HEK293 (cell line): ENCODE data around the gene FANCC.
A peak's percentile ranks its signal among the peaks of the same experiment; 100 is the strongest.

Experiments
- CTCF ChIA-PET: fragments of 350-600 bp; formaldehyde crosslinking; extraction: SDS; loops from one replicate; lab custom pipeline; 2021; ENCODE audit warnings: antibody characterized with exemption; lab: Yijun Ruan, JAX
- POLR2A ChIA-PET: fragments of 300-600 bp; formaldehyde crosslinking; extraction: SDS; loops from one replicate; lab custom pipeline; 2020; ENCODE audit warnings: antibody characterized with exemption, inconsistent platforms; lab: Yijun Ruan, JAX
- H3K27ac ChIP-seq: fragments of 200-500 bp; sonication (Bioruptor generic); 2 replicates; pipeline ENCODE4 v1.5.1; 2014; ENCODE audit warnings: low read depth, low read length, control low read depth, inconsistent platforms; ENCODE audit errors: extremely low read depth
- H3K36me3 ChIP-seq, 2 experiments: fragments of 200-500 bp in 1 of 2; sonication (Bioruptor generic) in 1 of 2; 1 replicate in 1 of 2; 2 replicates in 1 of 2; pipeline ENCODE4 v1.5.1; 2014 to 2017; ENCODE audit warnings: inconsistent platforms in 2 of 2, low read length in 2 of 2; ENCODE audit not compliant: control insufficient read depth in 2 of 2, insufficient read depth in 1 of 2
- H3K4me1 ChIP-seq: fragments of 200-500 bp; sonication (Bioruptor generic); 2 replicates; pipeline ENCODE4 v1.5.1; 2014; ENCODE audit warnings: mild to moderate bottlenecking, low read length, inconsistent platforms; ENCODE audit not compliant: control insufficient read depth, insufficient read depth
- H3K4me3 ChIP-seq: 2 replicates; pipeline ENCODE4 v1.5.1; 2011; ENCODE audit warnings: low read depth, mild to moderate bottlenecking, control low read depth, low read length, moderate library complexity
- H3K9me3 ChIP-seq: fragments of 200-500 bp; sonication (Bioruptor generic); 2 replicates; pipeline ENCODE4 v1.5.1; 2014; ENCODE audit warnings: low read depth, low read length, inconsistent platforms; ENCODE audit not compliant: control insufficient read depth, insufficient read depth
- BCL6B ChIP-seq: fragments of 450-650 bp; formaldehyde crosslinking; IDR thresholded peaks from 2 replicates; pipeline ENCODE4 v1.5.1; 2017; ENCODE audit warnings: missing biosample characterization, missing genetic modification characterization
- PRDM6 ChIP-seq: fragments of 450-650 bp; formaldehyde crosslinking; IDR thresholded peaks from 2 replicates; pipeline ENCODE4 v1.5.1; 2017; ENCODE audit warnings: missing biosample characterization, missing genetic modification characterization
- SALL2 ChIP-seq: fragments of 450-650 bp; formaldehyde crosslinking; IDR thresholded peaks from 2 replicates; pipeline ENCODE4 v1.5.0; 2017; ENCODE audit warnings: missing biosample characterization, mild to moderate bottlenecking, missing genetic modification characterization, borderline replicate concordance
- SETDB1 ChIP-seq: IDR thresholded peaks from one replicate; pipeline ENCODE4 v1.6.1; 2017; ENCODE audit warnings: mild to moderate bottlenecking, low read length, moderate library complexity, mixed read lengths; ENCODE audit not compliant: insufficient read length
- ZIC2 ChIP-seq: fragments of 450-650 bp; formaldehyde crosslinking; IDR thresholded peaks from 2 replicates; pipeline ENCODE4 v1.5.1; 2016; ENCODE audit warnings: missing biosample characterization, missing genetic modification characterization
- ZNF112 ChIP-seq: fragments of 450-650 bp; formaldehyde crosslinking; IDR thresholded peaks from 2 replicates; pipeline ENCODE4 v1.5.0; 2017; ENCODE audit warnings: missing biosample characterization, missing genetic modification characterization
- ZNF138 ChIP-seq: fragments of 450-650 bp; formaldehyde crosslinking; IDR thresholded peaks from 2 replicates; pipeline ENCODE4 v1.5.1; 2016; ENCODE audit warnings: missing biosample characterization, missing genetic modification characterization, borderline replicate concordance
- ZNF19 ChIP-seq: fragments of 450-650 bp; formaldehyde crosslinking; IDR thresholded peaks from 2 replicates; pipeline ENCODE4; 2016; ENCODE audit warnings: missing biosample characterization, missing genetic modification characterization, low read depth
- ZNF2 ChIP-seq: fragments of 450-650 bp; formaldehyde crosslinking; IDR thresholded peaks from 2 replicates; pipeline ENCODE4 v1.5.1; 2016; ENCODE audit warnings: missing biosample characterization, missing genetic modification characterization
- ZNF335 ChIP-seq: fragments of 450-650 bp; formaldehyde crosslinking; conservative IDR thresholded peaks from 2 replicates; pipeline ENCODE4 v1.5.1; 2016; ENCODE audit warnings: missing biosample characterization, missing genetic modification characterization
- ZNF518A ChIP-seq: fragments of 450-650 bp; formaldehyde crosslinking; conservative IDR thresholded peaks from 2 replicates; pipeline ENCODE4 v1.5.1; 2016; ENCODE audit warnings: low read depth, missing biosample characterization, missing genetic modification characterization
- ZNF544 ChIP-seq: fragments of 450-650 bp; formaldehyde crosslinking; IDR thresholded peaks from 2 replicates; pipeline ENCODE4 v1.5.0; 2017; ENCODE audit warnings: missing biosample characterization, missing genetic modification characterization
- ZNF548 ChIP-seq: fragments of 450-650 bp; formaldehyde crosslinking; IDR thresholded peaks from 2 replicates; pipeline ENCODE4 v1.5.1; 2016; ENCODE audit warnings: missing biosample characterization, missing genetic modification characterization
- ZNF623 ChIP-seq: fragments of 450-650 bp; formaldehyde crosslinking; IDR thresholded peaks from 2 replicates; pipeline ENCODE4 v1.5.1; 2016; ENCODE audit warnings: missing biosample characterization, missing genetic modification characterization
- ZNF664 ChIP-seq: fragments of 450-650 bp; formaldehyde crosslinking; IDR thresholded peaks from 2 replicates; pipeline ENCODE4 v1.5.1; 2016; ENCODE audit warnings: missing biosample characterization, missing genetic modification characterization
- ZNF701 ChIP-seq: fragments of 450-650 bp; formaldehyde crosslinking; IDR thresholded peaks from 2 replicates; pipeline ENCODE4 v1.5.1; 2016; ENCODE audit warnings: missing biosample characterization, missing genetic modification characterization
- ZNF704 ChIP-seq: fragments of 450-650 bp; formaldehyde crosslinking; IDR thresholded peaks from 2 replicates; pipeline ENCODE4 v1.5.1; 2016; ENCODE audit warnings: missing biosample characterization, missing genetic modification characterization
- ZNF785 ChIP-seq: fragments of 450-650 bp; formaldehyde crosslinking; IDR thresholded peaks from 2 replicates; pipeline ENCODE4 v1.5.1; 2016; ENCODE audit warnings: missing biosample characterization, missing genetic modification characterization

Gene FANCC

GRCh38 chr9:95325221-95325620 is 7.7 kb upstream of the FANCC start:
- ChIA-PET CTCF (interaction anchor here (0.6 kb wide), 1 partner anchor 250 kb away, joined by 4 read pairs; no protein-coding TSS in a partner anchor), POLR2A (no interaction called here)
- no peak for TF ChIP-seq ZNF138 (tag by site-specific recombination)
- peak; percentile 94 for TF ChIP-seq SETDB1
- no peak overlapping the region for H3K27ac ChIP-seq
- H3K4me3 ChIP-seq, result no peak overlapping the region
- no peaks in the 10 kb centered on the region for H3K36me3 ChIP-seq
- no peaks in the 10 kb centered on the region for H3K9me3 ChIP-seq
- H3K4me1 ChIP-seq, result no peaks in the 10 kb centered on the region

GRCh38 chr9:95317893-95318211 is 343 bp upstream of the FANCC start:
- POLR2A ChIA-PET, result interaction anchor here (0.6 to 1.6 kb wide), 5 partner anchors 66 to 191 kb away, joined by 3 to 8 read pairs (median 3); no protein-coding TSS in a partner anchor
- Histone ChIP-seq H3K27ac (peak overlapping the region; percentile 100), H3K36me3 (no peaks in the 10 kb centered on the region), H3K9me3 (no peaks in the 10 kb centered on the region), H3K4me1 (peaks cover 3% of the 10 kb centered on the region), H3K4me3 (peak overlapping the region; percentile 95)
- TF ChIP-seq ZNF518A (tag by site-specific recombination) (0 out of 2 replicates have a peak, but pooled peaks have one; percentile 5), ZNF335 (peak; percentile 44; the same call in 1 of the 2 replicates), PRDM6 (tag by site-specific recombination) (0 out of 2 replicates have a peak, but pooled peaks have one; percentile 0), ZNF2 (tag by site-specific recombination) (no peak)
- CTCF ChIA-PET, result interaction anchor here (0.7 to 1.0 kb wide), 2 partner anchors 59 to 143 kb away, joined by 3 read pairs; no protein-coding TSS in a partner anchor

- POLR2A ChIA-PET, result interaction anchor here (1.1 to 1.6 kb wide), 4 partner anchors 66 to 194 kb away, joined by 3 to 8 read pairs (median 4); no protein-coding TSS in a partner anchor
- H3K27ac ChIP-seq, result peak overlapping the region; percentile 100
- H3K9me3 ChIP-seq, result no peaks in the 10 kb centered on the region
- H3K4me3 ChIP-seq, result peak overlapping the region; percentile 95
- H3K36me3 ChIP-seq, result no peaks in the 10 kb centered on the region
- CTCF ChIA-PET, result interaction anchor here (0.6 to 1.0 kb wide), 3 partner anchors 16 to 88 kb away, joined by 3 to 4 read pairs (median 4); no protein-coding TSS in a partner anchor
- peaks cover 3% of the 10 kb centered on the region for H3K4me1 ChIP-seq
- no peak for TF ChIP-seq ZNF704 (tag by site-specific recombination)
- TF ChIP-seq ZNF785, result no peak
- no peak for TF ChIP-seq ZIC2 (tag by site-specific recombination)
- no peak for TF ChIP-seq ZNF623 (tag by site-specific recombination)
- no peak for TF ChIP-seq ZNF664 (tag by site-specific recombination)
- no peak for TF ChIP-seq PRDM6 (tag by site-specific recombination)
- TF ChIP-seq ZNF19 (tag by site-specific recombination), result no peak
- TF ChIP-seq ZNF544 (tag by site-specific recombination), result no peak
- TF ChIP-seq ZNF548 (tag by site-specific recombination), result no peak
- no peak for TF ChIP-seq ZNF2 (tag by site-specific recombination)
- TF ChIP-seq SALL2, result no peak
- no peak for TF ChIP-seq ZNF701 (tag by site-specific recombination)
- TF ChIP-seq BCL6B, result no peak
- no peak for TF ChIP-seq ZNF112 (tag by site-specific recombination)
Observed at GRCh38 chr9:95316794-95317118, 753 bp downstream of the FANCC start.
